HG03139 (cell line): ENCODE data around the gene HJURP.
"Not testable (repeated sequence)": the region's sequence is repeated elsewhere in the genome, so short reads cannot be mapped to it uniquely, and the experiment has no call there.

Experiments
- ATAC-seq: cut with Tn5 transposase; IDR thresholded peaks from one replicate; pipeline ENCODE4 v1.9.1; 2021; ENCODE audit not compliant: unreplicated experiment

Gene HJURP

DNA sequence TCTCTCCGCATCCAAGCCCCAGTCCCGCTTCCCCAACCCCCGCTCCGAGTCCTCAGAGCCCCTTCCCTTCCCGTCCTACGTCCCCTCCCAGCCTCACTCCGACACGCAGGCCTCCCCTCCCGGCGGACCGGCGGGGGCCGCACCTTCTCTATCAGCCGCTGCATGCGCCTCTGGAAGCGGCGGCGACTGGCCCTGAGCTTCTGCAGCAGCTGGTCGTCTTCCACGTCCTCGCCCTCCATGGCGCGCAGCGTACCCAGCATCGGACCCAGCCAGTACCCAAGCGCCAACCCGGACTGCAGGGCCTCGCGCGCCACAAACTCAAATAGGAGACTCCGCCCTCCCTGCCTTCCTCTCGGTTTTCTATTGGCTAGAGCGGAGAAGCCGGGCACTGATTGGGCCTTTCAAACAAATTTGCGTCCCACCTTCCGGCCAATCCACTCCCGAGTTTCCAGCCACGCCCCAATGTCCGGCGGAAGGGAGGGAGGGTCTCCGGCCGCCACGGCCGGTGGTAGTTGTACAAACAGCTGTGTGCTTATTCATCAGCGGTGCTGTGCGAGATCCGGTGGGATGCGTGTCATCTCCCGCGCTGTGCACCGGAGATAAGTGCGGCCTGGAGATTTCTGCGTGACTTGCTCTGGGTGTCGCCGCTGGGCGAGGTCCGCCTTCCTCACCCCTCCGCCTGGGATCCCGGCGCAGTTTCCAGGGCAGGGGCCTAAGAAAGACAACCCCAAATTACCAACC lies at the start of gene HJURP:
TSS of gene HJURP (minus strand) at position 295 of the 741 bp plus-strand sequence. CDS start at position 260, 35 bp downstream.
- ATAC-seq = peak; percentile 96

- no peak for ATAC-seq
These were observed 47.5 kb upstream of the HJURP start for GRCh38 chr2:233901884-233902283.

- ATAC-seq = no peak
These were observed 47.0 kb upstream of the HJURP start for GRCh38 chr2:233901367-233901766.

GRCh38 chr2:233896253-233896652 lies 41.9 kb upstream of the HJURP start:
- not testable (repeated sequence) for ATAC-seq

DNA sequence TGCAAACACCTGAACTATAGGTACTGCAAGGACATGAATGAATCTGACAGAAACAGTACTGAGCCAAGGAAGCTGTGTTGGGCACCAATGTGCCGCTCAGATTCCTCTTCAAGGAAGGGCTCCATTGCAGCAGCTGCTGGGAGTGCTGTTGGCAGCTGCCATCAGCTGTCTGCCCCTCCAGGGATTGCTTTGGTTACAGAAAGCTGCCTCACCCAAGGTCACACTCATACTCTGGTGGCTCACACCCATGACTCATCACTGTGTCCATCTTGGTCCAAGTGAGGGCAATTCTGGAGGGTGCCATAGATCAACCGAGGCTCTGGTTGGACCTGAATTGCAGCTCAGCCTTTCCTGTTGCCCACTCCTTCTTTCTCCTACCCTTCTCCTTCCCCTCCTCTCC lies 38.5 kb upstream of the HJURP start:
- no peak for ATAC-seq

GRCh38 chr2:233882353-233882752 lies 28.0 kb upstream of the HJURP start:
- ATAC-seq = no peak

GRCh38 chr2:233872125-233872524 lies 17.8 kb upstream of the HJURP start:
- ATAC-seq = not testable (repeated sequence)

DNA sequence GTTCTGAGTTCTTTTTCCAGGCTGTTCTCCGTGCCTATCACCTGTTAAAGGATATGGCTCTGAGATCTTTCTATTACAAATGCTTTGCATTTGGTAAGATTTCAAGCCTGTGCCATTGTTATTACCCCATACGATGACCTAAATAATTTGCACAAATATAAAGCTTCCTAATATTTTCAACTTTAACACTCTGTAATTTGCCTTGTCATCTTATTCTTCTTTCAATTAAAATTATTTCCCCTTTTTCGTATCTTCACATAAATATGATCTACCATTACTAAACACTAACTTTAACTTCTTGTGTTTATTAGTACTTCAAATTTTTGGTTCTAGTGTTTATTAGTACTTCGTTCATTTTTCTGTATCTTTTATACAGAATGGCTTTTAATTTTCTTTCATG lies 17.1 kb upstream of the HJURP start:
- ATAC-seq = no peak

GRCh38 chr2:233867993-233868532 lies 13.7 kb upstream of the HJURP start, which contains the start of gene MSL3B:
TSS of gene MSL3B (minus strand) at chr2:233868386.
- peak; percentile 71 for ATAC-seq

DNA sequence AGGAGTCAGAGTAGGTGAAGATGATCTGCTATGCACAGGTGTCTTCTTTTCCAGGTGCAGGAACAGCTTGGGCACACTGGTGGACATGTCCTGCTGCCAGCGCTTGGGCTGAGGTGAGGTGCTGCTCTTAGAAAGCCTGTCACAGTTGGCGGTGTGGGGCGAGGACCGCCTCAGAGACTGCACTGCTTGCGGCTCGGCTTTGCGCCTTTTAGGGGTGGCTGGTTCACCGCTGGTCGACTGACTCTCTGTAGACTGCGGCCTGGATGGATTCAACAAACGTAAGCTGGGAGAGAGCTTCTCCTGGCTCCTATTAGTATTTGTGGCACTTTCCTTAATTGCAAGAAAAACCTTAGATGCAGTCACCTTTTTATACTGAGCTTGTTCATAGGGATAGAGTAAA lies 12.1 kb upstream of the HJURP start:
- ATAC-seq = no peak

GRCh38 chr2:233865838-233866237 lies 11.5 kb upstream of the HJURP start:
- no peak for ATAC-seq

- ATAC-seq = no peak
These were observed 8.0 kb upstream of the HJURP start for GRCh38 chr2:233862261-233862768.

GRCh38 chr2:233858331-233858730 lies 4.0 kb upstream of the HJURP start:
- ATAC-seq = no peak

DNA sequence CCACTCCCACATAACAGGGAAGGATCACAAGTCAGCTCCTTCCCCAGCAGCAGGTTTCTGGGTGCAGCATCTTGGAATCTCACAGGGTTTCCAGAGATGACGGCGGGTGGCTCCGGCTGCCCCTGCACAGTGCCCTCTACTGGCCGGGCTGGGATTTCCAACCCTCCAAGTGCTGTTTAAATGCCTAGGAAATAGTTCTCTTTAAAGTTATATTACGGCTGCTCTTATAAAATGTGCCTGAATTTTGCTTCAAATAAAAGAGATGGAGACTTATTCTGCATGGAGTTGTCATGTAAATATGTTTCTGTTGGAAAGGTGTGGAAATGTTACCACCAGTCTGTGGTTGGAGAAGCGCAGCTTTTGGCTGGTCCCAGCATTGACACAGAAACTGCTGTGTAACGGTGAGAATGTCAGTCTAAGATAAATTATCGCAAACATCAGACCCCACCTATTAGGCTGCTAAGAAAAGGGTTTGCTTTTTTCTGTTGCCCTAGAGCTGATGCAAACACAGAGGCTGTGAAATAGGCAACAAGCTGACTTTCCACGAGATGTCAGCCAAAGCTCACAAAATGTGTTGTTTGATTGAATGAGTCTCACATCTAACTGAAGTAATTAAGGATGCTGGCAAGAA lies 3.3 kb upstream of the HJURP start:
- ATAC-seq = no peak

DNA sequence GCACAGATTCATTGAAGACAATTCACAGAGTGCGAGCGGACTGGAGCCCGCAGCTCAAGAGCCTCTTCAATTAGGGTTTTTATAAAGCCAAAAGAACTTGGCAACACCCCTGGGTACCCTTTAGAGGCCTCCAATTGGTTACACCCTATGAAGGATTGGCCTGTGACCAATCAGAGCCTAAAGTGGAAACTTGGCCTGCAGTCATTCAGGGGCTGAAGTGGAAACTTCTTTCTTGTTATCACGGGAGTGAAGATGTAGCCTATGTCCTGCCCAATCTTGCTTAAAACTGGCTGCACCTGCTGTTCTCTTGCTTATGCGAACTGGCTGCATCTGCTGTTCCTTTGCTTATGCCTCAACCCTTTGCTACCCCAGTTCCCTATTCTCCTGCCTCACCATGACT lies 1.8 kb upstream of the HJURP start:
- ATAC-seq = no peak

DNA sequence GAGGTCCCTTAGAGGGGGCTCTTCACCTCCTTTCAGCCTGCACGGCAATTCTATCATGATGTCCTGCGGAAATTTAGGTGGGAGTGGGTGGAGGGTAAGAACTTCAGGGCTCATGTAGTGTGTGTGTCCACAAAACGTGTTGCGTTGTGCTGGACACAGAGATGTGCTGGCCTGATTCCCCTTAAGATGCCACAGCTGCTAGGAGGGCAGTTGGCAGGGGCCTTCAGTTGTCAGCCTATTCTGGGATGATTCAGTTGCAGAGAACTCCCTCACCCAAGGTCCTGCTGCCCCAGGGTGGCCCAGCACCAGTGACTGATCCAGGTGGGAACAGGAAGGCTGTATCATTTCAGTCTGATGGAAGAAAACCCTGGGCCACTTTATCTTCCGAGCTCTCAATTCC lies 1.0 kb upstream of the HJURP start:
- no peak for ATAC-seq

DNA sequence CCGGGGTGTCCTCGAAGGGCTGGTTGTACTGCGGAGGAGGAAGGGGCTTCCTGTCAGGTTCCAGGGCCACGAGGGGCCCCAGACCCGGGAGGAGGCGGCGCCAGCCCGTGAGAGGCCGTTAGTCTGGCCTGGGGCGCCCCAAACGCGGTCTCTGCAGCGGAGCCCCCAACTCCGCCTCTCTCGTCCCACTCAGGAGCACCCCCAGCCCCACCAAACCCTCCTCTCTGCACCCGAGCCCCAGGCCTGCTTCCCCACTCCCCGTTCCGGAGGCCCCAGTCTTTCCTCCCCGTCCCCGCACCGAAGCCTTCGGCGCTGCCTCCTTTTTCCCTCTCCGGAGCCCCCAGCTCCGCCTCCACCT lies 473 bp downstream of the HJURP start:
- ATAC-seq = no peak

DNA sequence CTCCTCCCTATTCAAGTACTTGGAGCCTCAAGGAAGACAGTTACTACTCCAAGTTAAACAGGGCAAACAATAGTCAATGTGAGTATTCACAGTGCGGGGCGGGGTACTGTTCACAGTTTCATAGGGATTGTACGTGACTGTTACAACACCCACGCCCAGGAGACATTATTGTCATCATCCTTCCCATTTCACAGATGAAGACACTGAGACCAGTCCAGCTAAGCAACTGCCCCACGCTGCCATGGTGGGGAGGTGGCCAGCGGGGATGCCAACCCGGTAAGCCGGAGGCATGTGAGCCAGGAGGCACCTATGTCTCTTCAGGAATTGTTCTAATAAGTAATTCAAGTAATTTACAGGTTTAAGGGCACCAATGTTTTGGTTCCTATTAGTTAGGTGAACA lies 982 bp downstream of the HJURP start:
- ATAC-seq = no peak

GRCh38 chr2:233852056-233852455 lies 2.3 kb downstream of the HJURP start:
- no peak for ATAC-seq

DNA sequence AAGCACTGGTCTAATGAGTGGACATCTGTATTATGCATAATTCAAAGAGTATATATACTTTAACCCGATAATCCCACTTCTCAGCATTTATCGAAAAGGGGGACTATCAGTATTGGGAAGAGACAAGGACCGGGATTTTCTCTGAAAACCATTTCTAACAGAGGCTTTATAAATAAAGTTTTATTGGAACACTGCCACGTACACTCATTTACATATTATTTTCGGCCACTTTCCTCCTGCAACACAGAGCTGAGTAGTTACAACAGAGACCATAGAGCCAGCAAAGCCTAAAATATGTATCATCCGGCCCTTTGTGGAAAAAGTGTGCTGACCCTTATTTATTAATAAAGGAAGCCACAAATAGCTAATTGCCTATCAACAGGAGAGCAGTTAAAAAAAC lies 3.2 kb downstream of the HJURP start:
- ATAC-seq = no peak

DNA sequence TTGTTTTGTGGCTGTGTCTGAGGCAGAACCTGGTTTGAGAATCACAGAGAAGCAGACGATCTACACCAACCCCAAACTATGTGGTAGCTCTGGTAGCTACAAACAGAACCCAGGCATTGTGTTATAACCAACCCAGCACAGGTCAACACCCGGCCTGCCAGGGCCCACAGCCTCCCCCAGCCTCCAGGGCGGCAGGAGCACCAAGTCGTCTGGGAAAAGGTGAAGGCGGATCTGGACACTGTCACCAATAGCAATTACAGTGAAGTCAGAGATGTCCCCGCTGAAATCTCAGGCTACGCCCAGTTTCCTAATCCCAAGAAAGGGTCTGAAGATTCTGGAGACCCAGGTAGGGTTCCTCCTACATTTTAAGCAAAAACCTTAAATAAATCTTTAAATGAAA lies 3.6 kb downstream of the HJURP start:
- no peak for ATAC-seq

GRCh38 chr2:233849607-233850271 lies 4.6 kb downstream of the HJURP start:
- ATAC-seq = no peak
